Measurements from ENCODE around the gene CBLC.

- TF ChIP-seq CTCF (IDR thresholded peaks at IDR 0.05; ENCODE audit: insufficient read depth, low read length, poor library complexity, severe bottlenecking) (no peak), EZH2phosphoT487 (conservative IDR thresholded peaks at IDR 0.05; ENCODE audit: low read length) (no peak)
Observed at GRCh38 chr19:44810234-44811121, 32.8 kb downstream of the CBLC start.

Measured in SU-DHL-6 (cell line).